GM10248 (cell line): Measurements from ENCODE around the gene ZBTB20.

Source experiments
- CTCF ChIA-PET: fragments of 300-600 bp; sonication (Branson Sonifier 250); formaldehyde crosslinking; extraction: SDS; loops from one replicate; lab custom pipeline; 2021; ENCODE audit warnings: antibody characterized with exemption; lab: Yijun Ruan, JAX
- POLR2A ChIA-PET: fragments of 350-650 bp; sonication (Branson Sonifier 250); formaldehyde crosslinking; extraction: SDS; loops from one replicate; lab custom pipeline; 2020; ENCODE audit warnings: antibody characterized with exemption; lab: Yijun Ruan, JAX
- DNase-seq: peaks from one replicate; pipeline ENCODE4 v3.0.0; 2012; ENCODE audit errors: extremely low spot score
- TF ChIP-seq, protein P1 (sequence below): IDR thresholded peaks from 2 replicates; pipeline ENCODE4 v1.5.1; 2012; ENCODE audit warnings: mild to moderate bottlenecking, low read depth; ENCODE audit errors: extremely low read depth, missing control alignments, control extremely low read depth

ZBTB20 gene

DNA sequence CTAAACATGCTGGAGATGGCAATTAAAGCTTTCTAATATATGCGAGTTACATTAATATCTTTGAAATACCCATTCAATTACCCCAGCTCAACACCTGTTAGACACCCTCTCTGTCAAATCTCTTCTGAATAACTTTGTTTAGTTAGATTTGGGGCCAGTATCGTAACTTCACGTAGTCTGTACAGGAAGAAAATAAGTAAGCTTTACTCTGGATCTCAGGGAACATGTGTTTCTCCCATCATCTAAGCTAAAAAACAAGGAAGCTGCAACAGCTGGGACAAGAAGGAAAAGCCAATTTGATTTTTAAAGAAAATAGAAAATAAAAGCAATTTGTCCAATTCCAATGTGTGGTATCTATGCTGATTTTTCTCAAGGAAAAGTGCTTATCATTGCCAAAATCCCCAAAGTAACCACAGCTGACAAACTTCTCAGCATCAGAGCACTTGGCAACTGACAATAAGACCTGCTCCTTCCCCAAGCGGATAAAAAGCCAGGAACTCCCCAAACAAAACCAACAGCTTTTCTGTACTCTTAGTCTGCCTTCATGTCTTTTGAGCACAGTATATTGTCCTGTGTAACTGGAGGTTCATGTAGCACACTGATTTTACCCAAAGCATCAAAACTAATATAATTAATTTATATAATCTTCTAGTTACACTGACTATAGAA lies 279.1 kb downstream of the ZBTB20 start:
- CTCF ChIA-PET, result interaction anchor here (0.9 to 1.9 kb wide), 6 partner anchors 9 to 449 kb away, joined by 3 to 6 read pairs (median 4); no protein-coding TSS in a partner anchor
- POLR2A ChIA-PET, result interaction anchor here (0.7 kb wide), 1 partner anchor 17 kb away, joined by 3 read pairs; no protein-coding TSS in a partner anchor
- no peak for DNase-seq
- TF ChIP-seq, protein P1, sequence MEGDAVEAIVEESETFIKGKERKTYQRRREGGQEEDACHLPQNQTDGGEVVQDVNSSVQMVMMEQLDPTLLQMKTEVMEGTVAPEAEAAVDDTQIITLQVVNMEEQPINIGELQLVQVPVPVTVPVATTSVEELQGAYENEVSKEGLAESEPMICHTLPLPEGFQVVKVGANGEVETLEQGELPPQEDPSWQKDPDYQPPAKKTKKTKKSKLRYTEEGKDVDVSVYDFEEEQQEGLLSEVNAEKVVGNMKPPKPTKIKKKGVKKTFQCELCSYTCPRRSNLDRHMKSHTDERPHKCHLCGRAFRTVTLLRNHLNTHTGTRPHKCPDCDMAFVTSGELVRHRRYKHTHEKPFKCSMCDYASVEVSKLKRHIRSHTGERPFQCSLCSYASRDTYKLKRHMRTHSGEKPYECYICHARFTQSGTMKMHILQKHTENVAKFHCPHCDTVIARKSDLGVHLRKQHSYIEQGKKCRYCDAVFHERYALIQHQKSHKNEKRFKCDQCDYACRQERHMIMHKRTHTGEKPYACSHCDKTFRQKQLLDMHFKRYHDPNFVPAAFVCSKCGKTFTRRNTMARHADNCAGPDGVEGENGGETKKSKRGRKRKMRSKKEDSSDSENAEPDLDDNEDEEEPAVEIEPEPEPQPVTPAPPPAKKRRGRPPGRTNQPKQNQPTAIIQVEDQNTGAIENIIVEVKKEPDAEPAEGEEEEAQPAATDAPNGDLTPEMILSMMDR, result no peak

- CTCF ChIA-PET, result interaction anchor here (0.9 to 1.9 kb wide), 6 partner anchors 9 to 449 kb away, joined by 3 to 6 read pairs (median 4); no protein-coding TSS in a partner anchor
Measured at GRCh38 chr3:114867359-114867758, 279.7 kb downstream of the ZBTB20 start.

GRCh38 chr3:114866430-114866829 lies 280.7 kb downstream of the ZBTB20 start:
- ChIA-PET CTCF (interaction anchor here (1.6 to 1.9 kb wide), 2 partner anchors 10 to 33 kb away, joined by 4 to 6 read pairs; no protein-coding TSS in a partner anchor), POLR2A (no interaction called here)
- TF ChIP-seq, protein P1, result no peak
- no peak for DNase-seq

More at GRCh38 chr3:114867359-114867758, 279.7 kb downstream of the ZBTB20 start:
- POLR2A ChIA-PET, result no interaction called here
- TF ChIP-seq, protein P1, result no peak
- DNase-seq, result no peak

- no peak for DNase-seq
- CTCF ChIA-PET, result no interaction called here
- POLR2A ChIA-PET, result no interaction called here
- TF ChIP-seq, protein P1, result no peak
Measured at GRCh38 chr3:114864970-114865369, 282.1 kb downstream of the ZBTB20 start.

DNA sequence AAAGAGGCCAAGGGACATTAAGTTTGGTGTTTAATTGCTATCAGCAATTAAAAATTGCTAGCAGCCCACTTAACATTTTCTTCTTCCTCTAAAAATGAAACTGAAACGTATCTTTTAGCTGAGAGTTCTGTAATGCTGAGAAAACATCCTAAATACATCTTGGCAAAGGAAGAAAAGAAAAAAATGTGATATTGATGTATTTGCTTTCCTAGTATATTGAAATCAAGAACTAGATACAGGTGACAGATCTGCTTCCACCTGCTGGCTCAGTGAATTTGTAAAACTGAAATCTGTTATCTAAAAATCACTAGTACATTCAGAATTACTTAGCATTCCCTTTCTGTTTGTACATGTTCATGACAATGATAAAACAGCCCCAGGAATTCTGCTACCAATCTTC lies 283.2 kb downstream of the ZBTB20 start:
- CTCF ChIA-PET, result interaction anchor here (1.2 kb wide), 1 partner anchor 10 kb away, joined by 4 read pairs; no protein-coding TSS in a partner anchor
- no peak for DNase-seq
- TF ChIP-seq, protein P1, result no peak
- POLR2A ChIA-PET, result no interaction called here

DNA sequence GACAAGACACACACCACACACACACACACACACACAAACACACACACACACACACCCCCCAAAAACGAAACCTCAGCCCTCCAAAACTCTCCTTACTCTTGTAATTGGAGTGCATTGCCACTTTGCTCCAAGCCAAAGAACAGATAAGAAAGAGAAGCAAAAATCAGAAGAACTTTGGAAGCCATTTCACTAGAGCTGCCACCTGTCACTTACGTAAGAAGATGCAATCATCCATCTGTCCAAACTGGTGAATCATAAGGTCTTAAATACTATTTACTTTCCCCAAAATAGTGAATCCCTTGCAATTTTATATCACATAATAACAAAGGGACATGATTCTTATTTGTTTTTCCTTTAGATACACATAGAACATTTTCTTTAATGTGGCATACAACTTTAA lies 285.4 kb downstream of the ZBTB20 start:
- ChIA-PET POLR2A (no interaction called here), CTCF (no interaction called here)
- no peak for DNase-seq
- TF ChIP-seq, protein P1, result no peak
